Hypothalamus (tissue), 51 donors: ENCODE results near the gene SYT12.

ENCODE experiments used
- DNase-seq, 51 donors: peaks; one replicate each; lab custom pipeline; 2025; lab: John Stamatoyannopoulos, UW

Gene SYT12

GRCh38 chr11:67098799-67099429 is 76.0 kb downstream of the SYT12 start:
- no peak for DNase-seq

GRCh38 chr11:67099831-67100324 is 76.9 kb downstream of the SYT12 start:
- no peak for DNase-seq
